ENCODE measurements around the gene KCNG4. TPM values are rescaled to one million over a fixed set of nuclear protein-coding genes. Genes with fewer than 3 reads are reported as not detected.
A peak's percentile ranks its signal among the peaks of the same experiment; 100 is the strongest.
"Not testable (repeated sequence)": the region's sequence is repeated elsewhere in the genome, so short reads cannot be mapped to it uniquely, and the experiment has no call there.

KCNG4 gene
- total RNA-seq, 1 experiment from 2014 or later = 2.4 TPM

DNA sequence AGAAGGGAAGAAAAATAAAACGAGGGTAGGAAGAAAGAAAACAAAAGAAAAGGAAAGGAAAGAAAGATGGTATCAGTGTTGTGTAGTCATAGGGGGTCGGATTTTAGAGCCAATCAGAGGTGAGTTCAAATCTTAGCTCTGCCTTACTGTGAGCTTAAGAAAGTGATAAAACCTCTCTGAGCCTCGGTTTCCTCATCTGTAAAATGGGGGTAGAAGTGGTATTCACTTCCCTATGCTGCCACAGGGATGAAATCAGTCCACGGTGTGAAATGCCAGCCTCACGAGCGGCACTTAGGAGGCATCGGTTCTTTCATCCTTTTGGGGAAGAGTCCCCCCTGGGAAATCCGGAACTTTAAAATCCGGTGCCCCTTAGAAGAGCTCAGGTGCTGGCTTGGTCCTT lies 6.1 kb downstream of the KCNG4 start:
- H3K27me3 ChIP-seq = no peaks in the 10 kb centered on the region
- peaks cover 12% of the 10 kb centered on the region for H3K4me1 ChIP-seq
- H3K4me3 ChIP-seq = no peak overlapping the region
- DNase-seq = no peak
- H3K36me3 ChIP-seq = no peaks in the 10 kb centered on the region
- H3K27ac ChIP-seq = no peak overlapping the region
- H3K9me3 ChIP-seq (replicated peaks) = no peaks in the 10 kb centered on the region

GRCh38 chr16:84232969-84233368 lies 6.8 kb downstream of the KCNG4 start:
- Histone ChIP-seq H3K4me1 (peaks cover 14% of the 10 kb centered on the region), H3K27me3 (no peaks in the 10 kb centered on the region), H3K27ac (no peak overlapping the region), H3K36me3 (no peaks in the 10 kb centered on the region), H3K4me3 (no peak overlapping the region), H3K9me3 (replicated peaks) (no peaks in the 10 kb centered on the region)
- no peak for DNase-seq

DNA sequence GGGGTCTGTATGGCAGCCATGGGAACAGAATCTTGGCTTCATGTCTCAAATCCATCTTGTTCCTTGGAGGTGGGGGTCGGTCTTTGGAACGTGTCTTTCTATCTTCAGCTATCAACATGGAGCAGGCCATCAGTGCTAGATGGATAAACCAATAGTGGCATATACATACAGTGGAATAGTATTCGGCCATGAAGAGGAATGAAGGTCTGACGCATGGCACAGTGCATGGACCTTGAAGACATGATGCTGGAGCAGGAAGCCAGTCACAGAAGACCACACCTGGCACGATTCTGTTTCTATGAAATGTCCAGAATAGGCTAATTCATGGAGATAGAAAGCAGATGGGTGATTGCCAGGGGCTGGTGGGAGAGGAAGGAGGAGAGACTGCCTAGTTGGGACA lies 7.8 kb downstream of the KCNG4 start:
- H3K36me3 ChIP-seq = no peaks in the 10 kb centered on the region

DNA sequence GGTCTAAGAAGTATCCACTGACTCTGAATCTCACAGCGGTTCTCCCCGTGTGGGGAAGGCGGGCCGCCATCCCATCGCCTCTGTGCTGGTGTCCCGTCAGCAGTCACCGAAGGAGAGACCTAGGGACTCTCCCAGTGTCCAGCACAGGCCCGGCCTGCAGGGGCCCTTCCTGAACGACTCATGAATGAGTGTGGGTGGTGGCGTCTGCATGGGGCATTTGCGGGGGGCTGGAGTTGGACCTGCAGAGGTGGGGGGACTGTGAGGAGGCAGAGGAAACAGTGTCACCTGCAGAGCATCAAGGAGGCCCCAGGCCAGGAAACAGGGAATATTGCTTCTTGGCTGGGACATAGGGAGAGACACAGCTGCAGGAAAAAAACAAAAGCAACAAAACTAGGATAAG lies 10.3 kb downstream of the KCNG4 start:
- H3K9me3 ChIP-seq (replicated peaks) = no peaks in the 10 kb centered on the region
- no peak overlapping the region for H3K4me3 ChIP-seq
- peaks cover 10% of the 10 kb centered on the region; the same call in 1 of the 2 replicates for H3K4me1 ChIP-seq
- no peak for DNase-seq
- no peak overlapping the region for H3K27ac ChIP-seq
- H3K27me3 ChIP-seq = no peaks in the 10 kb centered on the region
- H3K36me3 ChIP-seq = no peaks in the 10 kb centered on the region

More for the DNA sequence above, 7.8 kb downstream of the KCNG4 start:
- no peak for DNase-seq
- H3K4me1 ChIP-seq = peaks cover 18% of the 10 kb centered on the region
- no peak overlapping the region for H3K27ac ChIP-seq
- H3K4me3 ChIP-seq = no peak overlapping the region
- no peaks in the 10 kb centered on the region for H3K9me3 ChIP-seq (replicated peaks)
- H3K27me3 ChIP-seq = no peaks in the 10 kb centered on the region

DNA sequence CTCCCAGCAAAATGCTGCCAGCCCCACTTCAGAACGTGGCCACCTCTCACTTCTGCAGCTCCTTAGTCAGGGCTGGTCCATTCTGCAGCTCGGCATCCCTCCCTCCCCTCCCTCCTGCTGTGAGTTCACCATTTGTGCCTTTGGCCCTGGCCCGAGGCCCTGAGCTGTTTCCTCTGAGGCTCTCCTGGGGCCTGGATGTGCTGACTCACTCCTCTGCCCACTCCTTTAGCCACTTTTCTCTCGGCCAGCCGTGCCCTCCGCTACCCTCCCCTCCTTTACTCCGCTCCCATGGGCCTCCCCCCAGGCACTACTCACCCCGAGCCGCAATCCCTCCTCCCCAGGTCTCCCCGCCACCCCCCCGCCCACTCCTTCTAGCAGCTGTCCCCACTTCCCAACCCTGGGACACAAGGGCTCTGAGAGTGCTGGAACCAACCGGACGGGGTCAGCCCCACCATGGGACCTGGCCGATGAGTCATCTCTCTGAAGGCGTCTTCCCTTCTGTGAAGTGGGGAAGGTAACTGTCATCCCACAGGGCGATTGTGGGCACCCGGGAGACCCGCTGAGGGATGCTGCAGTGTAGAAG lies 11.5 kb downstream of the KCNG4 start:
- H3K4me1 ChIP-seq = peaks cover 9% of the 10 kb centered on the region; the same call in 1 of the 2 replicates
- DNase-seq = peak; percentile 90

DNA sequence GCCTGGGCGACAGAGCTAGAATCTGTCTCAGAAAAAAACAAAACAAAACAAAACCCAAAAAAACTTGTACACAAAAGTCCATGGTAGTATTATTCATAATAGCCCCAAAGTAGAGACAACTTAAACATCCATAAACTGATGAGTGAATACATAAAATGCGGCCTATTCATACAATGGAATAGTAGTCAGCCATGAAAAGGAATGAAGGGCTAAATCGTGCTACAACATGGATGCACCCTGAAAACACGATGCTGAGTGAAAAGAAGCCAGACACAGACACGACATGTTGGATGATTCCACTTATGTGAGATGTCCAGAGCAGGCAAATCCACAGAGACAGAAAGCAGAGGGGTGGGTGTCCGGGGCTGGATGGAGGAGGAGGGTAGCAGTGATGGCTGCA lies 12.3 kb downstream of the KCNG4 start:
- no peak for DNase-seq
- Histone ChIP-seq H3K9me3 (replicated peaks) (no peaks in the 10 kb centered on the region), H3K27ac (no peak overlapping the region; the same call in 1 of the 2 replicates), H3K36me3 (no peaks in the 10 kb centered on the region), H3K27me3 (no peaks in the 10 kb centered on the region), H3K4me1 (peaks cover 9% of the 10 kb centered on the region; the same call in 1 of the 2 replicates), H3K4me3 (no peak overlapping the region)

More for the DNA sequence above, 11.5 kb downstream of the KCNG4 start:
- no peaks in the 10 kb centered on the region for H3K36me3 ChIP-seq
- H3K27ac ChIP-seq = peak overlapping the region; percentile 62
- H3K27me3 ChIP-seq = no peaks in the 10 kb centered on the region
- no peak overlapping the region; the same call in 1 of the 2 replicates for H3K4me3 ChIP-seq
- no peaks in the 10 kb centered on the region for H3K9me3 ChIP-seq (replicated peaks)

DNA sequence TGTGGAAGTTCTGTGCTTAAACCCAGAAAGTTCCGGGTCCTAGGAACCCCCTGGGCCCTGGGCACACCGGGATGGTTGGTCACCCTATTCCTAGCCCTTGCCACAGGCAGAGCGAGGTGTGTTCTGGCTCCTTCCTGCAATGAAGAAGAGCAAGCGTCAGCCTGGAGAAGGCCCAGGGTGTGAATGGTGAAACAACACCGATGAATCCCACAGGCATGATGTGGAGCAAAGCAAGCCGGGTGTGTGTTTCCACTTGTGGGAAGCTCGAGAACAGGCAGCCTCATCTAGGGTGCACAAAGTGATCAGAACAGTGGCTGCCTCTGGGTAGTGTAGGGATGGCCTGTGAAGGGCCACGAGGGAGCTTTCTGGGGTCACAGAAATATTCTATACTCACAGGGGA lies 13.8 kb downstream of the KCNG4 start:
- H3K27ac ChIP-seq = no peak overlapping the region
- H3K4me1 ChIP-seq = peaks cover 9% of the 10 kb centered on the region; the same call in 1 of the 2 replicates
- no peak overlapping the region for H3K4me3 ChIP-seq
- H3K36me3 ChIP-seq = no peaks in the 10 kb centered on the region
- DNase-seq = no peak
- no peaks in the 10 kb centered on the region for H3K27me3 ChIP-seq
- H3K9me3 ChIP-seq (replicated peaks) = no peaks in the 10 kb centered on the region

GRCh38 chr16:84225571-84225970 lies 14.2 kb downstream of the KCNG4 start:
- Histone ChIP-seq H3K27me3 (no peaks in the 10 kb centered on the region), H3K9me3 (replicated peaks) (no peaks in the 10 kb centered on the region), H3K36me3 (no peaks in the 10 kb centered on the region), H3K27ac (no peak overlapping the region), H3K4me1 (peaks cover 9% of the 10 kb centered on the region; the same call in 1 of the 2 replicates), H3K4me3 (no peak overlapping the region)
- DNase-seq = no peak

GRCh38 chr16:84225126-84225525 lies 14.7 kb downstream of the KCNG4 start:
- no peaks in the 10 kb centered on the region for H3K36me3 ChIP-seq
- no peak overlapping the region for H3K27ac ChIP-seq
- DNase-seq = no peak
- H3K4me3 ChIP-seq = no peak overlapping the region
- no peaks in the 10 kb centered on the region for H3K9me3 ChIP-seq (replicated peaks)
- peaks cover 9% of the 10 kb centered on the region; the same call in 1 of the 2 replicates for H3K4me1 ChIP-seq
- no peaks in the 10 kb centered on the region for H3K27me3 ChIP-seq

DNA sequence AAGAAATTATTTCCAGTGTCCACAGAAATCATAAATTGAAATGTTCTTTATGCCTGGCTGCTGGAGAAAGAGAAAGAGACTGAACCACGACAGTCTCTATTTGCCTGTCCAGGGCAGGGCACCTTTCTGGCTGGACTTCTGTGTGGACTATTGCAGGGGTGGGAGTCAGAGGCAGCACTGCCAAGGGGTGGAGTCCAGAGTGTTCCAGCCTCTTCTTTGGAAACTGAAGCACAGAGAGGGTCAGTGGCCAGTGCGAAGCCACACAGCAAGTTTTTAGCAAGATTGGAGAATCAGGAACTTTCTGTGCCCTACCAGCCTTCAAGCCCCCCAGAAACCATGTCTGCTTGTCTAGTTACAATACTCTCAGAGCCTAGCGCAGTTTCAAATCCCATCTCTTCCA lies 15.3 kb downstream of the KCNG4 start:
- no peaks in the 10 kb centered on the region for H3K27me3 ChIP-seq
- H3K9me3 ChIP-seq (replicated peaks) = no peaks in the 10 kb centered on the region
- DNase-seq = no peak
- H3K27ac ChIP-seq = no peak overlapping the region
- H3K4me3 ChIP-seq = no peak overlapping the region
- H3K4me1 ChIP-seq = peaks cover 9% of the 10 kb centered on the region; the same call in 1 of the 2 replicates
- H3K36me3 ChIP-seq = no peaks in the 10 kb centered on the region

DNA sequence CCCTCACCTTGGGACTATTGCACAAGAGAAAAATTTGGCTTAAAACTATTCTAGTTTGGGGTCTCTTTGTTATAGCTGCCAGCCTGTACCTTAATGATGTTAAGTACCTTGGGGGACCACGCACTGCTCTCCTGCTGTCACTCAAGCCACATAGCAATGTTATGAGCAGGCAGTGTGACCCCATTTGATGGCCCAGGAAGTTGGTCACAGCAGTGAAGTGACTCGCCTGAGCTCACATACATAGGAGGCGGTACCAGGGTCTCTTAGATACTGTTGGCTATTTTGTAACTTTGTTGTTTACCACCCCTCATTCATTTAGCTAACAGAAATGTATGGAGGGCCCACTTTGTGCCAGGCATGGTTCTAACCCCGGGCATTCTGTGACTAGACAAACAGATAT lies 16.4 kb downstream of the KCNG4 start:
- Histone ChIP-seq H3K36me3 (no peaks in the 10 kb centered on the region), H3K4me3 (no peak overlapping the region), H3K27me3 (no peaks in the 10 kb centered on the region), H3K27ac (no peak overlapping the region), H3K4me1 (peaks cover 5% of the 10 kb centered on the region; the same call in 1 of the 2 replicates), H3K9me3 (replicated peaks) (no peaks in the 10 kb centered on the region)
- DNase-seq = no peak

- Histone ChIP-seq H3K27me3 (no peaks in the 10 kb centered on the region), H3K9me3 (replicated peaks) (no peaks in the 10 kb centered on the region), H3K27ac (no peak overlapping the region), H3K36me3 (no peaks in the 10 kb centered on the region), H3K4me3 (no peak overlapping the region), H3K4me1 (no peaks in the 10 kb centered on the region)
- peak in 1 of 2 experiments; percentile 20 for DNase-seq
These were observed 19.0 kb downstream of the KCNG4 start for GRCh38 chr16:84220851-84221250.

DNA sequence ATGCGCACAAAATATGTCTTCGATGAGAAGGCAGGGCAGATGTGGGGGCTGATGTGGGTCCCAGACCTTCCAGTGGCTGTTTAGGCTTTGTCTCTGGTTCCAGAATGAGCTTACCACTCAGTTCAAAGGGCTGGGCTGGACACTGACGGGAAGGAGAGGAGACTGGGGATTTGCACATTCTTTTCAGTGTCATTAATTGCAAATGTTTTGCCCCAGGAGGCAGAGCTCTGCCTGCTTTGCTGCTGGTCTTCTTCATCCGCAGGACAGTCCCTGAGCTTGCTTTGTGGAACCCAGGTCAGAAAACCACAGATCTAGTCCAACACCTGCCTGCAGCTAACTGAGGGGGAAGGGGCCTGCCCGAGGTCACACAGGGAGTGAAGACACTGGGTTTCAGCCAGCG lies 20.9 kb downstream of the KCNG4 start:
- H3K27me3 ChIP-seq = no peaks in the 10 kb centered on the region
- H3K36me3 ChIP-seq = no peaks in the 10 kb centered on the region
- no peaks in the 10 kb centered on the region for H3K4me1 ChIP-seq
- DNase-seq = no peak
- H3K4me3 ChIP-seq = no peak overlapping the region
- no peak overlapping the region for H3K27ac ChIP-seq
- H3K9me3 ChIP-seq (replicated peaks) = no peaks in the 10 kb centered on the region

GRCh38 chr16:84218176-84218823 lies 21.5 kb downstream of the KCNG4 start:
- no peaks in the 10 kb centered on the region for H3K36me3 ChIP-seq
- H3K9me3 ChIP-seq (replicated peaks) = no peaks in the 10 kb centered on the region
- no peaks in the 10 kb centered on the region for H3K4me1 ChIP-seq
- no peak overlapping the region for H3K4me3 ChIP-seq
- no peak for DNase-seq
- H3K27ac ChIP-seq = no peak overlapping the region
- H3K27me3 ChIP-seq = no peaks in the 10 kb centered on the region

GRCh38 chr16:84216144-84216543 lies 23.7 kb downstream of the KCNG4 start:
- not testable (repeated sequence) for DNase-seq; H3K27me3 ChIP-seq; H3K27ac ChIP-seq; H3K36me3 ChIP-seq; H3K4me3 ChIP-seq; H3K4me1 ChIP-seq; H3K9me3 ChIP-seq (replicated peaks)

DNA sequence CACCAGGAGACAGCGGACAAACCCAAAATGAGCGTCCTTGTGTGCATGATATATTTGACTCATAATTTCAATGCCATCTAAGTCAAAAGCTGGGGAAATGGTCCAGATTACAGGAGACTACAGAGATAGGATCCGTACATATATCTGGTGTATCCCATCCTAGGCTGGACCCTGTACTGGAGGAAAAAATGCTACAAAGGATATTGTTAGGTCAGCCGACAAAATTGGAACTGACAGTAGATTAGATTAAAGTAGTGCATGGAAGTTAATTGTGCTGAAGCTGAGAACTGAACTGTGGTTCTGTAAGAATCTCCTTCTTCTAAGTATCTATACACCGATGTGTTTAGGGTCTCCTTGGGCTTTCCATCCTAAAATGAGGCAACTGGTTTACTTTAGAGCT lies 24.3 kb downstream of the KCNG4 start:
- no peaks in the 10 kb centered on the region for H3K27me3 ChIP-seq
- no peak overlapping the region for H3K27ac ChIP-seq
- H3K4me1 ChIP-seq = no peaks in the 10 kb centered on the region
- no peak overlapping the region for H3K4me3 ChIP-seq
- no peaks in the 10 kb centered on the region for H3K9me3 ChIP-seq (replicated peaks)
- no peaks in the 10 kb centered on the region for H3K36me3 ChIP-seq
- no peak for DNase-seq
